ENCODE measurements around the gene VPS4A. TPM values are rescaled to one million over a fixed set of nuclear protein-coding genes. Genes with fewer than 3 reads are reported as not detected.

VPS4A gene
- total RNA-seq, 1 donor from 2014 or later, result 29.2 TPM

- Mint-ChIP-seq H3K4me3 (ENCODE audit: unreplicated experiment) (no peak overlapping the region), H3K4me1 (ENCODE audit: low read depth) (no peaks in the 10 kb centered on the region), H3K36me3 (ENCODE audit: low read depth) (peaks cover 43% of the 10 kb centered on the region), H3K9me3 (ENCODE audit: low read depth) (no peaks in the 10 kb centered on the region), H3K27ac (ENCODE audit: unreplicated experiment) (no peak overlapping the region), H3K27me3 (ENCODE audit: low read depth) (no peaks in the 10 kb centered on the region)
- DNase-seq (ENCODE audit: low spot score), result no peak
- no peak for TF ChIP-seq CTCF (IDR thresholded peaks at IDR 0.05)
Measured at GRCh38 chr16:69367980-69368379, 56.8 kb downstream of the VPS4A start.

- no peak overlapping the region for H3K4me3 Mint-ChIP-seq (ENCODE audit: unreplicated experiment)
- DNase-seq (ENCODE audit: low spot score), result no peak
- H3K4me1 Mint-ChIP-seq (ENCODE audit: low read depth), result no peaks in the 10 kb centered on the region
- H3K27ac Mint-ChIP-seq (ENCODE audit: unreplicated experiment), result no peak overlapping the region
- no peaks in the 10 kb centered on the region for H3K27me3 Mint-ChIP-seq (ENCODE audit: low read depth)
- no peak for TF ChIP-seq CTCF (IDR thresholded peaks at IDR 0.05)
- H3K9me3 Mint-ChIP-seq (ENCODE audit: low read depth), result no peaks in the 10 kb centered on the region
- H3K36me3 Mint-ChIP-seq (ENCODE audit: low read depth), result peaks cover 39% of the 10 kb centered on the region
Measured at GRCh38 chr16:69368866-69369265, 57.7 kb downstream of the VPS4A start.

GRCh38 chr16:69371564-69371963 is 60.4 kb downstream of the VPS4A start:
- no peak overlapping the region for H3K4me3 Mint-ChIP-seq (ENCODE audit: unreplicated experiment)
- H3K36me3 Mint-ChIP-seq (ENCODE audit: low read depth), result peaks cover 31% of the 10 kb centered on the region
- H3K4me1 Mint-ChIP-seq (ENCODE audit: low read depth), result no peaks in the 10 kb centered on the region
- no peaks in the 10 kb centered on the region for H3K9me3 Mint-ChIP-seq (ENCODE audit: low read depth)
- no peaks in the 10 kb centered on the region for H3K27me3 Mint-ChIP-seq (ENCODE audit: low read depth)
- TF ChIP-seq CTCF (IDR thresholded peaks at IDR 0.05), result no peak
- H3K27ac Mint-ChIP-seq (ENCODE audit: unreplicated experiment), result no peak overlapping the region
- DNase-seq (ENCODE audit: low spot score), result no peak

GRCh38 chr16:69373019-69373418 is 61.9 kb downstream of the VPS4A start:
- no peak overlapping the region for H3K4me3 Mint-ChIP-seq (ENCODE audit: unreplicated experiment)
- H3K36me3 Mint-ChIP-seq (ENCODE audit: low read depth), result peaks cover 27% of the 10 kb centered on the region
- H3K4me1 Mint-ChIP-seq (ENCODE audit: low read depth), result no peaks in the 10 kb centered on the region
- H3K9me3 Mint-ChIP-seq (ENCODE audit: low read depth), result no peaks in the 10 kb centered on the region
- no peaks in the 10 kb centered on the region for H3K27me3 Mint-ChIP-seq (ENCODE audit: low read depth)
- no peak for DNase-seq (ENCODE audit: low spot score)
- H3K27ac Mint-ChIP-seq (ENCODE audit: unreplicated experiment), result no peak overlapping the region
- TF ChIP-seq CTCF (IDR thresholded peaks at IDR 0.05), result no peak

Other genes starting within 250 kb of the VPS4A start
- 0.92 to 1.5 TPM (median 1.4 TPM) in 3 replicates for gene HAS3, start 205.7 kb upstream of the VPS4A start, total RNA-seq
- 77.1 to 83.2 TPM (median 83.1 TPM) in 3 replicates for gene CHTF8, start 178.8 kb upstream of the VPS4A start, total RNA-seq
- gene UTP4, start 178.7 kb upstream of the VPS4A start, total RNA-seq, result 37.2 to 46.0 TPM (median 41.7 TPM) in 3 replicates
- 38.4 to 49.5 TPM (median 49.1 TPM) in 3 replicates for gene SNTB2, start 124.2 kb upstream of the VPS4A start, total RNA-seq
- gene PDF, start 19.2 kb downstream of the VPS4A start, total RNA-seq, result 11.5 to 16.2 TPM (median 15.3 TPM) in 3 replicates
- gene COG8, start 28.2 kb downstream of the VPS4A start, total RNA-seq, result 34.1 to 45.7 TPM (median 36.8 TPM) in 3 replicates
- gene NIP7, start 28.4 kb downstream of the VPS4A start, total RNA-seq, result 17.2 to 28.8 TPM (median 18.6 TPM) in 3 replicates
- gene TMED6, start 40.4 kb downstream of the VPS4A start, total RNA-seq, result 0.38 to 0.65 TPM (median 0.55 TPM) in 3 replicates
- gene TERF2, start 74.7 kb downstream of the VPS4A start, total RNA-seq, result 27.1 to 27.9 TPM (median 27.7 TPM) in 3 replicates
- gene CYB5B, start 113.3 kb downstream of the VPS4A start, total RNA-seq, result 67.3 to 75.5 TPM (median 71.8 TPM) in 3 replicates